ENCODE results near the gene CCL27. TPM values are rescaled to one million over a fixed set of nuclear protein-coding genes. Genes with fewer than 3 reads are reported as not detected.

The CCL27 gene
- total RNA-seq, 2 donors from 2014 or later = not detected

DNA sequence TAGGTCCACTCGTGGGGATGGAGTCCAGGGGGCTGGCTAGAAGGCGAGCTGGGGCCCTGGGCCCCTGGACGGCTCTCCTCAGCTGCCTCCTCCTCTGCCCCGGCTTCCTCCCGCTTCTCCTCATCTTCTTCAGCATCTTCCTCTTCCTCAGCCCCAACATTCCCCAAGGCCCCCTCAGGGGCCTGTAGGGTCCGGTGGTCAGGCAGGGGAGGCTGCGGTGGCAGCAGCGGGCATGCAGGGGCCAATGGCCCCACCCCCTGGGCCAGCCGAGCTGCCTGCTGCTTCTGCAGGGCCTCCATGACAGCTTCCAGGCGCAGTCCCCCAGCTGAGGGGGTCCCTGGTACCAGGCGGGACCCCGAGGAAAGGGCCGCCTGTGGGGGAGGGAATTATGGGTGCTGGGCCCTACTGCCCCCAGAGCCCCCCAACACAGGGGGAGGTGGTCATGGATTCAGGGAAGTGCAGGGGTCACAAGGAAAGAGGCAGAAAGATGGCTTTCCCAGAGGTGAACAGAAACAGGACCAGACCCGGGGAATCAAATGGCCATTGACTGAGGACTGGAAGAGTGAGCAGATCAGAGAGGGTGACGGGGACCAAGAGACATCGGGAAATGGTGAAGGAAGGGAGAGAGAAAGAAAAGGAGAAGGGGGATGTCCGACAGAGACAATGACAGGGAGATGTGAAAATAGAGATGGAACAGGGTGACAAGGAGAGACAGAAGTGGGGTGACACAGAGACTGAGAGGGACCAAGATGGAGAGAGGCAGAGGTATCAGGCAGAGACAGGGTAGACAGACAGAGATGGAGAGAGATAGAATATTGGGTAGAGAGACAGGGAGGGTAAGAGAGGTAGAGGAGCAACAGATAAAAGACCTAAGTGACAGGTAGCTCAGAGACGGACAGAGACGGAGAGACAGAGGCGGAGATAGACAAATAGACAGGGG is 34.5 kb downstream of the CCL27 start:
- ATAC-seq (no peak), DNase-seq (no peak)
- H3K27ac ChIP-seq = no peak overlapping the region
- 29 to 32% methylated on average over 19 to 20 of the region's 20 CpGs for WGBS, 2 donors
- intact Hi-C loops (cut with DNase I) = no loop called here
- peaks cover 0 to 35% of the 10 kb centered on the region in 2 donors for H3K27me3 ChIP-seq
- H3K4me1 ChIP-seq = peaks cover 12% of the 10 kb centered on the region
- TF ChIP-seq POLR2A (IDR thresholded peaks at IDR 0.05) = no peak
- TF ChIP-seq, protein P1, sequence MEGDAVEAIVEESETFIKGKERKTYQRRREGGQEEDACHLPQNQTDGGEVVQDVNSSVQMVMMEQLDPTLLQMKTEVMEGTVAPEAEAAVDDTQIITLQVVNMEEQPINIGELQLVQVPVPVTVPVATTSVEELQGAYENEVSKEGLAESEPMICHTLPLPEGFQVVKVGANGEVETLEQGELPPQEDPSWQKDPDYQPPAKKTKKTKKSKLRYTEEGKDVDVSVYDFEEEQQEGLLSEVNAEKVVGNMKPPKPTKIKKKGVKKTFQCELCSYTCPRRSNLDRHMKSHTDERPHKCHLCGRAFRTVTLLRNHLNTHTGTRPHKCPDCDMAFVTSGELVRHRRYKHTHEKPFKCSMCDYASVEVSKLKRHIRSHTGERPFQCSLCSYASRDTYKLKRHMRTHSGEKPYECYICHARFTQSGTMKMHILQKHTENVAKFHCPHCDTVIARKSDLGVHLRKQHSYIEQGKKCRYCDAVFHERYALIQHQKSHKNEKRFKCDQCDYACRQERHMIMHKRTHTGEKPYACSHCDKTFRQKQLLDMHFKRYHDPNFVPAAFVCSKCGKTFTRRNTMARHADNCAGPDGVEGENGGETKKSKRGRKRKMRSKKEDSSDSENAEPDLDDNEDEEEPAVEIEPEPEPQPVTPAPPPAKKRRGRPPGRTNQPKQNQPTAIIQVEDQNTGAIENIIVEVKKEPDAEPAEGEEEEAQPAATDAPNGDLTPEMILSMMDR (IDR thresholded peaks at IDR 0.05) = no peak
- H3K9me3 ChIP-seq = no peaks in the 10 kb centered on the region
- H3K36me3 ChIP-seq (replicated peaks in 1 of 2; ENCODE audit: insufficient read depth in 1 of 2, low read depth in 2 of 2) = no peaks in the 10 kb centered on the region
- no peak overlapping the region for H3K4me3 ChIP-seq

DNA sequence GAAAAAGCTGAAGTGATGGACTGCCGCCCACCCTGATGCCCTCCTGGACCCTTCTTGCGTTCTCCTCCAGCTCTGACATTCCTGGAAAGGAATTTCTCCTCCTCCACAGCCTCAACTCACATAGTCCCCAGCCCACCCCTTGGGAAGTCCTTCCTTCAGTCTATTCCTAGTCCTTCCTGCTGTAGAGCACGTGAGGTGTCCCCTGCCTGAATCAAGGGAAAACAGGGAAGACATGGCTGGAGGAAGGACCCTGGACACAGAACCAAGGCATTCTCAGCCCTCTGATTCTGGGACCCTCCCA is 37.3 kb downstream of the CCL27 start:
- Histone ChIP-seq H3K9me3 (no peaks in the 10 kb centered on the region), H3K27ac (no peak overlapping the region), H3K36me3 (replicated peaks in 1 of 2; ENCODE audit: insufficient read depth in 1 of 2, low read depth in 2 of 2) (no peaks in the 10 kb centered on the region), H3K4me3 (no peak overlapping the region), H3K4me1 (peaks cover 19% of the 10 kb centered on the region), H3K27me3 (peaks cover 0 to 35% of the 10 kb centered on the region in 2 donors)
- DNase-seq (no peak), ATAC-seq (no peak)
- 74% methylated on average over 3 of the region's 3 CpGs for WGBS, 2 donors
- intact Hi-C loops (cut with DNase I) = no loop called here
- TF ChIP-seq POLR2A (IDR thresholded peaks at IDR 0.05) = no peak
- TF ChIP-seq, protein P1 (IDR thresholded peaks at IDR 0.05) = no peak

DNA sequence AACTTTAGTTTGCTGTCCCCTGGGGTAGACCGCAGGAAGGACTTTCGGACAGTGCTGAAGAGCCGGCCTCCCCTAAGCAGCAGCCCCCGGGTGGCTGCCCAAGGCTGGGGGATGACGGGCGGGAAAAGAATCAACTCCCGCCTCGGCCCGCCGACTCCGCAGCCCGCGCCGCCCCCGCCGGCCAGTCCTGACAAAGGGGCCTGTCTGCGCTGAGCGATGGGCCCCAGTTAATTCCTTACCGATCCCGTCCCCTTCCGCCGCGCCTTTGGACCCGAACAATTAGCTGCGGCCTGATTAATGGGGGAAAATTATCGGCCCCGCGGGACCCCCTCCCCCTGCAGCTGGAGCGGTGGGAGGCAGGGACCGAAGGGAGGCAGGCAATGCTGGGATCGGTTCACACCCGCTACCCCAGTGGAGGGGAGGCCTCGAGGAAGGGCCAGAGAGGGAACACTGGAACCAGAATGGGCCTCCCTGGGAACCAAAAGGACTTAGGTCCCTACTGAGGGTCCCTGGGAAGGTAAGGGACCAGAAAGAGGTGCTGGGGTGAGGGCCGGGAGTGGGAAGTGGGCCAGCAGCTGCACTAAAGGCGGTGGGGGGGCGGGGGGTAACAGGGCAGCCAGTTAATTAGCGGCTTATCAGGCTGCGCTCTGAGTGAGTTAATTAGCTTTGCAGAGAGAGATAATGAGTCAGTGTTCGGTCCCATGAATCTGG is 37.8 kb downstream of the CCL27 start:
- WGBS, 2 donors = 29 to 44% methylated on average over 26 to 32 of the region's 39 CpGs
- DNase-seq (no peak), ATAC-seq (no peak)
- Histone ChIP-seq H3K9me3 (no peaks in the 10 kb centered on the region), H3K4me1 (peaks cover 22% of the 10 kb centered on the region), H3K27me3 (peaks cover 0 to 35% of the 10 kb centered on the region in 2 donors), H3K36me3 (replicated peaks in 1 of 2; ENCODE audit: insufficient read depth in 1 of 2, low read depth in 2 of 2) (no peaks in the 10 kb centered on the region), H3K27ac (no peak overlapping the region), H3K4me3 (no peak overlapping the region)
- TF ChIP-seq, protein P1 (IDR thresholded peaks at IDR 0.05) = no peak
- no peak for TF ChIP-seq POLR2A (IDR thresholded peaks at IDR 0.05)
- intact Hi-C loops (cut with DNase I) = no loop called here

DNA sequence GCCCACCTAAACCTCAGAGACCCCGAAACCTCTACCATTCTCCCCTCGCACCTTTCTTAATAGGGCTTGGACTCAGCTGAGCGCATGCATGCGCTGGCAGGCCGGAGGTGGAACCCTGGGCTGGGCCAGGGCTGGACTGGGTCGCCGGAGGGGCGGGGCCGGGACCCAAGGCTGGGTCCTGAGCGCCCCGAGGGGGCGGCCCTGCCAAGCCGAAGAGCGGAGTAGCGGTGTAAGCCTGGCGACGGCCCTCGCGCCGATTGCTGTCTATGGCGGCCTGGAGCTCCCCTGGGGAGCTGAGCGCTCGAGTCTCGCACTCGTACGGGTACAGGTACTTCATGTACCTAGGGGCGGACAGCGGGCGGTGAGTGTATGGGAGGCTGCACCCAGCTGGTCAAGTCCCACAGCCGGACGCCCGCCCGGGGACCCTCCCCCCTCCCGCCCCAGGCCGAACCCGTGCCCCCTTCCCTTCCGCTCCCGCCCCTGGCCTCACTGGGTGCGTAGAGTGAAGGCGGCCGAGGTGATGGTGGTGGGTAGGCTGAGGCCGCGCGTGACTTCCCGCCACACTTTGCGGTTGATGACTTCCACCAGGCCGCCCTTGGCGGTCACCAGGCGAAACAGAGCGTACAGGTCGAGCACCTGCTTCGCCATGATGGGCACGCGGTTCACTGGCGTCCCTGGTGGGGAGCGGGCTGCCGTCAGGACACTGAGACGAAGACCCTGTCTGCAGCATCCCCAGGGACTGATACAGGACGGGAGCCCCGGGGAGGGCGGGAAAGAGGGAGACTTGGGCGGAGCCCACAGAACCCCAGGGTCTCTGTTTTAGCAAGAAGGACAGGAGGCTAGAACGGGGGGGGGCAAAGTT is 38.9 kb downstream of the CCL27 start:
- TF ChIP-seq, protein P1 (IDR thresholded peaks at IDR 0.05) = no peak
- no peak for TF ChIP-seq POLR2A (IDR thresholded peaks at IDR 0.05)
- ATAC-seq = no peak
- peaks cover 22% of the 10 kb centered on the region for H3K4me1 ChIP-seq
- no peak overlapping the region for H3K4me3 ChIP-seq
- WGBS, 2 donors = 14 to 31% methylated on average over 30 to 45 of the region's 63 CpGs
- no peak overlapping the region for H3K27ac ChIP-seq
- intact Hi-C loops (cut with DNase I) = no loop called here
- H3K27me3 ChIP-seq = peaks cover 0 to 35% of the 10 kb centered on the region in 2 donors
- no peak for DNase-seq
- H3K36me3 ChIP-seq (replicated peaks in 1 of 2; ENCODE audit: insufficient read depth in 1 of 2, low read depth in 2 of 2) = no peaks in the 10 kb centered on the region
- H3K9me3 ChIP-seq = no peaks in the 10 kb centered on the region
